ENCODE data around the gene DBP.

DBP gene

DNA sequence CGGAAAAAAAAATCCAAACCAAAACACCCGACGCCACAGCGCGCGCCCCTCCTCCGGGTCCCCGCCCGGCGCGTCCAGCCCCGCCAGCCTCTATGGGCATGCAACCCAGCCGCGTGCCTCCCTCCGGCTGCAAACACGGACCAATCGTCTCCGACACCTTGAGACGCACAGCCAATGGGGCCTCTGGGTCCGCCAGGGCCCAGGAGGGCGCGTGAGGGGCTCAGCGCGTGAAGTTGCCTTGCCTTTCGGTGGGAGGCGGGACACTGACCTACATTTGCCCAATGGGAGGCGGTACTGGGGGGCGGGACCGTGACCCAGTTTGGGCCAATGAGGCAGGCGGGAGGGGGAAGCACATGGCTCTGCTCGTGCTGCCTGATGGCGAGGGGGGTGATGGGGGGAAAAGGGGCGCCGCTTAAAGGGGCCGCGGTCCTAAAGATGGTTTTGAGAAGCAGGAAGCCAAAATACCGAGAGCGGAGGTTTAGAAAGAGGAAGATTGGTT, 319 bp upstream of the DBP start:
- H3K4me2 ChIP-seq (ENCODE audit: insufficient read depth, low read length, poor library complexity, severe bottlenecking) = peak overlapping the region; percentile 97
- no peak overlapping the region for H2AK5ac ChIP-seq (ENCODE audit: low read depth, low read length)
- H2BK120ac ChIP-seq (ENCODE audit: low read depth, low read length) = no peak overlapping the region
- H2BK15ac ChIP-seq (ENCODE audit: low read length) = no peak overlapping the region
- H3K18ac ChIP-seq (ENCODE audit: low read length) = no peak overlapping the region
- no peak overlapping the region for H3K14ac ChIP-seq (ENCODE audit: low read length)
- no peak overlapping the region for H2BK12ac ChIP-seq (ENCODE audit: low read length)
- peak overlapping the region; percentile 77 for H2AFZ ChIP-seq (ENCODE audit: low read length)
- H3K36me3 ChIP-seq (replicated peaks in 1 of 2; ENCODE audit: control insufficient read depth in 2 of 2, insufficient read depth in 2 of 2, low read length in 2 of 2) = peaks cover 5 to 9% of the 10 kb centered on the region in 2 donors
- no peak overlapping the region for H3K9ac ChIP-seq (ENCODE audit: low read depth, low read length, poor library complexity)
- H2BK5ac ChIP-seq (ENCODE audit: low read length) = no peak overlapping the region
- H3K4me1 ChIP-seq (ENCODE audit: control insufficient read depth in 2 of 2, insufficient read depth in 1 of 2, low read depth in 1 of 2, low read length in 2 of 2) = peaks cover 20 to 36% of the 10 kb centered on the region in 2 donors
- H3K79me1 ChIP-seq (ENCODE audit: low read depth, low read length) = no peaks in the 10 kb centered on the region
- H3K9me3 ChIP-seq (replicated peaks in 1 of 2; ENCODE audit: control insufficient read depth in 2 of 2, insufficient read depth in 1 of 2, low read depth in 1 of 2, low read length in 2 of 2) = peaks cover 0 to 3% of the 10 kb centered on the region in 2 donors
- peak overlapping the region; percentile 71 for H3K4me3 ChIP-seq (ENCODE audit: low read length in 2 of 2)
- no peak overlapping the region for H3K4ac ChIP-seq (ENCODE audit: low read length)
- WGBS, 2 donors (ENCODE audit: extremely low coverage in 2 of 2, insufficient read length in 2 of 2, insufficient replicate concordance in 1 of 2) = no CpG with 5 or more reads among the region's 38 CpGs
- no peak overlapping the region for H4K8ac ChIP-seq (ENCODE audit: low read depth, low read length)
- H4K91ac ChIP-seq (ENCODE audit: low read depth, low read length, poor library complexity) = no peak overlapping the region
- H3K27ac ChIP-seq (replicated peaks; ENCODE audit: low read length) = peak overlapping the region; percentile 89
- peak overlapping the region; percentile 3 for H3K23ac ChIP-seq (ENCODE audit: low read depth, low read length, poor library complexity)
- peaks cover 0 to 4% (median 0%) of the 10 kb centered on the region in 3 experiments for H3K27me3 ChIP-seq (ENCODE audit: control insufficient read depth in 3 of 3, insufficient read depth in 3 of 3, low read depth in 1 of 3, low read length in 3 of 3)
- peak; percentile 99 for DNase-seq (ENCODE audit: low spot score)

DNA sequence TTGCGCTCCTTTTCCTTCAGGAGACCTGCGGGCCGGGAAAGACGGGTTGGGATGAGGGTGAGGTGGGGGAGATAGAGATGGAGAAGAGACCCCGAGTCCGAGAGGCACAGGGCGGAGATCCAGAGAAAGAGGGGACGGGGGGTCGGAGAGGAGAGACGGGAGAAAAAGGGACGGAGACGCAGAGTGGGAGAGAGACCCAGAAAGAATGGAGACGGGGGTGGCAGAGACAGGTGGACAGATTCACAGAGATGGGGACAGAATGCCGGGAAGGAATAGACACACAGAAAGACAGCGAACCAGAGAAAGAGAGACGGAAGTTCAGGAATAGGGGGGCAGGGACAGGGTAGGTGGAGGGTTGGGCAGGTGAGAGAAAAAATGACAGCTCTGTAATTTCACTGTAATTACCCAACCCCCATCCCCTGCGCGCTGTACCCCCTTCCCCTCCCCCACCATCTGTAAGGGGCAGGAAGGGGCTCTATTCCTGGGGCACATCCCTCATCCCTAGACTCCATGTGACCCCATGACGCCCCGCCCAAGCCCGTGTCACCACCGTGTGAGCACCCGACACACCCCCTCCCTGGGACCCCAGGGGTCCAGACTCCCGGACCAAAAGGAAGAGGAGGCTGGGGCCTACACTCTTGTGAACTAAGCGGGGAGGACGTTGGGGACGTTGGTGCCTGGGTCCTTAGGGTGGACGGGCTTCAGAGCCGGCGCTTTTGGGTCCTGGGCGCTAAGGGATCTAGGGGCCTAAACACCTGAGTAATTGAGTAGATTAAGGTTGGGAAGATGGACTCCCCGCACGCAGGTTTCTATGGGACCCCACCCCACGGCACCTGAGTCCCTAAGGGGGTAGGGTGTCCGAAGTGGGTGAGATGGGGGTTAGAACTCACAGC, 967 bp downstream of the DBP start:
- H2BK15ac ChIP-seq (ENCODE audit: low read length) = peak overlapping the region; percentile 78
- no CpG with 5 or more reads among the region's 35 CpGs for whole genome bisulfite sequencing, 2 donors (ENCODE audit: extremely low coverage in 2 of 2, insufficient read length in 2 of 2, insufficient replicate concordance in 1 of 2)
- no peak overlapping the region for H4K8ac ChIP-seq (ENCODE audit: low read depth, low read length)
- H3K9me3 ChIP-seq (replicated peaks in 1 of 2; ENCODE audit: control insufficient read depth in 2 of 2, insufficient read depth in 1 of 2, low read depth in 1 of 2, low read length in 2 of 2) = peaks cover 0 to 3% of the 10 kb centered on the region in 2 donors
- H3K18ac ChIP-seq (ENCODE audit: low read length) = peak overlapping the region; percentile 96
- H2BK120ac ChIP-seq (ENCODE audit: low read depth, low read length) = no peak overlapping the region
- H3K27ac ChIP-seq (replicated peaks; ENCODE audit: low read length) = no peak overlapping the region
- peak overlapping the region; percentile 8 for H3K4ac ChIP-seq (ENCODE audit: low read length)
- H2AK5ac ChIP-seq (ENCODE audit: low read depth, low read length) = peak overlapping the region; percentile 60
- peak overlapping the region; percentile 63 for H3K14ac ChIP-seq (ENCODE audit: low read length)
- no peak overlapping the region for H4K91ac ChIP-seq (ENCODE audit: low read depth, low read length, poor library complexity)
- no peak overlapping the region for H2BK12ac ChIP-seq (ENCODE audit: low read length)
- no peak for DNase-seq (ENCODE audit: low spot score)
- peak overlapping the region; percentile 97 for H3K4me2 ChIP-seq (ENCODE audit: insufficient read depth, low read length, poor library complexity, severe bottlenecking)
- H3K9ac ChIP-seq (ENCODE audit: low read depth, low read length, poor library complexity) = peak overlapping the region; percentile 88
- no peaks in the 10 kb centered on the region for H3K79me1 ChIP-seq (ENCODE audit: low read depth, low read length)
- H3K4me3 ChIP-seq (ENCODE audit: low read length in 2 of 2) = peak overlapping the region; percentile 71 to 78
- H3K27me3 ChIP-seq (ENCODE audit: control insufficient read depth in 3 of 3, insufficient read depth in 3 of 3, low read depth in 1 of 3, low read length in 3 of 3) = peaks cover 0 to 4% (median 0%) of the 10 kb centered on the region in 3 experiments
- peak overlapping the region; percentile 81 for H3K23ac ChIP-seq (ENCODE audit: low read depth, low read length, poor library complexity)
- peaks cover 5 to 10% of the 10 kb centered on the region in 2 donors for H3K36me3 ChIP-seq (replicated peaks in 1 of 2; ENCODE audit: control insufficient read depth in 2 of 2, insufficient read depth in 2 of 2, low read length in 2 of 2)
- peak overlapping the region; percentile 84 for H2BK5ac ChIP-seq (ENCODE audit: low read length)
- peak overlapping the region; percentile 83 for H2AFZ ChIP-seq (ENCODE audit: low read length)
- H3K4me1 ChIP-seq (ENCODE audit: control insufficient read depth in 2 of 2, insufficient read depth in 1 of 2, low read depth in 1 of 2, low read length in 2 of 2) = peaks cover 21 to 39% of the 10 kb centered on the region in 2 donors

DNA sequence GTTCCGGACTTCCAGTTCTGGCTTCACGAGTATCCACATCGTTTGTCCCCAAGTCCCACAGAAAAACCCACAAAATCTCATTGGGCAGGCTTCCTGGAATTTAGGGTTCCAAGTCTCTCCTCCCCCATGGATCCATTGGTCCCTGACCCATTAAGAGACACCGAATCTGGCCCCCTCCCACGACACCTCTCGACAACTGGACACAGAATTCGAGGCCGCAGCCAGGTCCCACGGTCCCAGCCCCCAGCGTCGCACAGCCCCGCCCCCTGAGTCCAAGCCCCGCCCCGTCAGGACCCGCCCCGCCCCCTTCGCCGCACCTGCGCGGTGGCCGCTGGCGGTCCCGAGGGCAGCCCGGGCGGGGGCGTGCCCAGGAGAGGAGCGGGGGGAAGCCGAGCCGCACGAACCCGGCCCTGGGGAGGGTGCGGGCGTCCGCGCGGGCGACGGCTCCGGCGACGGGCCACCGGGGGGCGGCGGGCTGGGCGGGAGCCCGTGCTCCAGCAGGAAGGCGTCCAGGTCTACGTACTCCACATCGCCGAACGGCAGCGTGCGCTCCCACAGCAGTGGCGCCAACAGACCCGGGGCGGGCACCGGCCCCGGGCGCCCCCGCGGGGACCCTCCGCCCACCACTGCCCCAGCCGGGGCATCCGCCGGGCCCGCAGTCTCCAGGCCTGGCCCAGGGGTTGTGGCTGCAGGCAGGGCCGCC, 1.8 kb downstream of the DBP start:
- H4K8ac ChIP-seq (ENCODE audit: low read depth, low read length) = no peak overlapping the region
- peak overlapping the region; percentile 71 to 78 for H3K4me3 ChIP-seq (ENCODE audit: low read length in 2 of 2)
- DNase-seq (ENCODE audit: low spot score) = peak; percentile 58
- H2AK5ac ChIP-seq (ENCODE audit: low read depth, low read length) = peak overlapping the region; percentile 33
- H2BK12ac ChIP-seq (ENCODE audit: low read length) = no peak overlapping the region
- H3K79me1 ChIP-seq (ENCODE audit: low read depth, low read length) = no peaks in the 10 kb centered on the region
- peak overlapping the region; percentile 57 for H3K27ac ChIP-seq (replicated peaks; ENCODE audit: low read length)
- H3K36me3 ChIP-seq (replicated peaks in 1 of 2; ENCODE audit: control insufficient read depth in 2 of 2, insufficient read depth in 2 of 2, low read length in 2 of 2) = peaks cover 8 to 10% of the 10 kb centered on the region in 2 donors
- H2BK15ac ChIP-seq (ENCODE audit: low read length) = peak overlapping the region; percentile 70
- H2AFZ ChIP-seq (ENCODE audit: low read length) = peak overlapping the region; percentile 83
- H2BK5ac ChIP-seq (ENCODE audit: low read length) = peak overlapping the region; percentile 83
- peak overlapping the region; percentile 81 for H3K23ac ChIP-seq (ENCODE audit: low read depth, low read length, poor library complexity)
- H4K91ac ChIP-seq (ENCODE audit: low read depth, low read length, poor library complexity) = no peak overlapping the region
- peak overlapping the region; percentile 63 for H3K14ac ChIP-seq (ENCODE audit: low read length)
- peaks cover 0 to 3% of the 10 kb centered on the region in 2 donors for H3K9me3 ChIP-seq (replicated peaks in 1 of 2; ENCODE audit: control insufficient read depth in 2 of 2, insufficient read depth in 1 of 2, low read depth in 1 of 2, low read length in 2 of 2)
- no CpG with 5 or more reads among the region's 67 CpGs for whole genome bisulfite sequencing, 2 donors (ENCODE audit: extremely low coverage in 2 of 2, insufficient read length in 2 of 2, insufficient replicate concordance in 1 of 2)
- H2BK120ac ChIP-seq (ENCODE audit: low read depth, low read length) = no peak overlapping the region
- H3K4me2 ChIP-seq (ENCODE audit: insufficient read depth, low read length, poor library complexity, severe bottlenecking) = peak overlapping the region; percentile 97
- peak overlapping the region; percentile 88 for H3K9ac ChIP-seq (ENCODE audit: low read depth, low read length, poor library complexity)
- H3K4me1 ChIP-seq (ENCODE audit: control insufficient read depth in 2 of 2, insufficient read depth in 1 of 2, low read depth in 1 of 2, low read length in 2 of 2) = peaks cover 29 to 45% of the 10 kb centered on the region in 2 donors
- peaks cover 0 to 4% (median 0%) of the 10 kb centered on the region in 3 experiments for H3K27me3 ChIP-seq (ENCODE audit: control insufficient read depth in 3 of 3, insufficient read depth in 3 of 3, low read depth in 1 of 3, low read length in 3 of 3)
- peak overlapping the region; percentile 93 for H3K18ac ChIP-seq (ENCODE audit: low read length)
- no peak overlapping the region for H3K4ac ChIP-seq (ENCODE audit: low read length)

All from neuronal stem cell (in vitro differentiated cells).